CMK (cell line): ENCODE measurements around the gene MAPK4.

Experiments
- DNase-seq: peaks from one replicate; pipeline ENCODE4 v3.0.0-alpha.2; 2010; ENCODE audit warnings: low read depth

MAPK4 gene

DNA sequence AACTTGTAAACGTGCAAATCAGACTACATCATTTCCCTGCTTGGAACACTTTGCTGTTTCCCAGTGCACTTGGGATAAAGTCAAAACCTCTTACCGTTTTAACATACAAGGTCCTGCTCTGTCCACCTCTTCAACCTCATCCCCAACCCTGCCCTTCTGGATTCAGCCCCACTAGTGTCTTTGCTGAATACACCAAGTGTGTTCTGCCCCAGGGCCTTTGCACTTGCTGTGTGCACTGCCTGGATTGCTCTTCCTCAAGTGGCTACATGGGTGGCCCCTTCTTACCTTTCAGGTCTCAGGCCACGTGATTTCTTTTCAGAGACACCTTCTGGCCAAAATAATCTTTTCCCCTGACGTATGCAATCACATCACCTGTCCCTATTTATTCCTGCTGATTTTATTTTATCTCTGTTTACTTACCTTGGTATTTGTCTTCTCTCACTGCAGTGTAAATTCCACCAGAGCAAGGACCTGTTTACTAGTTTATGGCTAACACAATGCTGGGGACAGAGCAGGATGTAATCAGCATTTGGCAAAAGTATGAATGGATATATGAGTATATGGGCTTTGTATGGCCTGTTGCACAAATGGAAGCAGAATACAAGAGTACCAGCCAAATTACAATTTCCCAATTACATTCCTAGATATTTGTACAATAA lies 63.9 kb downstream of the MAPK4 start:
- DNase-seq: no peak

DNA sequence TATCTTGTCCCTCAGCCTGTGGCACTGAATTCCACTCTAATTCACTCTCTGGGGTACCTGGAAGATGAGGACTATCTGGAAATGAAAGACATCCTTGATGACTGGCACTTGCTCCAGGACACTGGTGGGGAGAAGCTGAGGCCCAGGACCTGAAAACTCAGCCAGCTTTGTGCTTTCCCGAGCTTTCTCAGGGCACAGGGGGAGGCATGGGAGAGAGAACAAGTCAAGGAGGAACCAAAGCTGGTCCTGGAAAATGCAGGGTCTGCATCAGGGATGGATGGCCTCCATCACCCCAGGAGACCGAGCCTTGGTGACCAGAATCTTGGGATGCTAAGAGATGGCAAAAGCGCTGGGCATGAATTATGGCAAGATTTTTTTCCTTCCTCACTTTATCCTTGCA lies 65.1 kb downstream of the MAPK4 start:
- no peak for DNase-seq

DNA sequence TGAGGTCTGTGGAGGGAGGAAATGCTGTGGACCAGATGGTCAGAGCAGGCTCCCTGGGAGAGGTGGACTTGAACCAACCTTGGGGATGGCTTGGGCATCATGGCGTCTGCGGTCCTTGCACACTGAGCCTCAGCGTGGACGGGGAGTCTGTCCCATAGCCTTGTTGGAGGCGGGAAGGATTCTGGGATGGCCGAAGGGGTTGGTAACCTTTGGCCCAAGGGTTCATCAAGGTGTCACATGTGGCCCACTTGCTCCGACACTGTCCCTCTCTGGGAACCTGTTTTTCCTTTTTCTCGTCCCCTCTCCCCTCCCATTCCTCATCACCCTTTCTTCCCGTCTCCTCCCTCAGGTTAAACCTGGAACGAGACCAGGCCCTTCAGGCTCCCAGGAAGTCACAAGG lies 66.4 kb downstream of the MAPK4 start:
- DNase-seq: no peak

DNA sequence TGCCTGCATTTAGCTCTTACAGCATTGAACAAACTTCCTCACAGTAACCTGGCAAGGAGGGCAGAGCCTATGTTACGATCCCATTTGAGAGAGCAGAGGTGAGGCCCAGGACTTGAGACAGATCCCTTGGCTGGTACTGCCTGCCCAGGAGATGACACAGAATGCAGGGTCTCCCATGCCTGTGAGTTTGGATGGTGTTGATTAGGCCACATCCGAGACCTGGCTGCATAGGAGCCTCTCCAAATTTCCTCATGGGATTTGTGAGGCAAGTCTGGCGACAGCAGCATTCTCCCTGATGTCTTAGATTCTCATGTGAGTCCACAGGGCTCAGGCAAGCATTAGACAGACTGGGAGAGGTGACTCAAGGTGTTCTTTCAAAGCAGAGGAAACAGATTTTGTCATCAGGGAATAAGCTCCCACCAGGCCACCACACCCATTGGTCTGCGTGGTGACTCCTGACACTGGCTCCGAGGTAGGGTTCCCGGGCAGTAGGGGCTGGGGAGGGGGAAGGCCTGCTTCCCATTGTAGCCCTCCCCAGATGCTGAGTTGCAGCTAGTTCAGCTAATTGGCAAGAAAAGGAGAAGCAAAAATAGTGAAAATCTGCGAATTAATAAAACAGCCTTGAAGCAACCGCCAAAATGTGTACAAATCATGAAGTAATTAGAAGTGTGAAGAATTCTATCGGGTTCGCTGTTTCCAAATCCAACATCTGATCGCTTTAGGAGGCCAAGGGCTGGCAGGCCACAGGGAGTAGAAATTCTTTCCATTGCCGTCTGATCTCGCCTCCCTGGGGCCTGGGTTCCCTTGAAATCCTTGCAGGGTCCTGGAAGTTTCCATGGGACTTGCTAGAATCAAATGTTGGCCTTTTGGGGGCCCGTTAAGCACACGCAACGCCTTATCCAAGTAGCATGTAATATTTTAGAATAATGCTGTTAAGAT lies 68.0 kb downstream of the MAPK4 start:
- no peak for DNase-seq

DNA sequence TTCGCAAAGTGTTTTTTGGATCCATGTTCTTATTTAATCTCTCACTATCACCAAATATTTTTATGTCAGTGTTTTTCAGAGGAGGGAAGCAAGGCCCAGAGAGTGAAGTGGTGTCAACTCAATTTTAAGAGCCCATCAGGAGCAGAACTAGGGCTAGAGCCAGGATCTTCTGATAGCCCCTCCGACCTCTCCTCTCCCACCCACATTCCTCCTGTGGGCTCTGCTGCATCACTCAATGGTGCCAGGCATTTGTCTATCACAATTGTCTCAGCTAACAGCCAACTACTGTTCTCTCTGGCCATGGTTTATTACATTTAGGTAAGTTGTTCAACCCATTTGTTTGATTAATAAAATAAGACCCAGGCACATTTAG lies 68.6 kb downstream of the MAPK4 start:
- no peak for DNase-seq

DNA sequence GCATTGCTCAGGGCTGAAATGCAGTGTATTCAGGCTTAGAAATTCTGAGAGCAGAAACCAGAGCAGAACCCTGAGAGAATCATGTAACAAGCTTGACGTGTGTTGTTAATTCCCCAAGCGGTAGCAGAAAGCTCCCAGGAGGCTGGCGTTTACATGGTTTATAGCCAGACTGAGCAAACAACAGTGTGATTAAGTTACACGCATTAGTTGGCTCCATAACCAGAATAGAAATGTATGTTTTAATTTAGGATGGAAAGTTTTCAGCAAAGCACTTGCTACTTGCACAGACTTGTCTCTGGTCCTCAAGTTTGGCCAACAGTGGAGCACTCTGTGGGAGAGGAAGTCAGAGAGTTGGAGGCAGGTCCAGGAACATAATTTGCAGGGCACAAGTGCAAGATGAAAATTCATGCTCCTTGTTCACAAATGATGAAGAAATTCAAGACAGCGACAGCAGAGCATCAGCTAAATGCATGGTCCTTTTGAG lies 69.3 kb downstream of the MAPK4 start:
- no peak for DNase-seq

DNA sequence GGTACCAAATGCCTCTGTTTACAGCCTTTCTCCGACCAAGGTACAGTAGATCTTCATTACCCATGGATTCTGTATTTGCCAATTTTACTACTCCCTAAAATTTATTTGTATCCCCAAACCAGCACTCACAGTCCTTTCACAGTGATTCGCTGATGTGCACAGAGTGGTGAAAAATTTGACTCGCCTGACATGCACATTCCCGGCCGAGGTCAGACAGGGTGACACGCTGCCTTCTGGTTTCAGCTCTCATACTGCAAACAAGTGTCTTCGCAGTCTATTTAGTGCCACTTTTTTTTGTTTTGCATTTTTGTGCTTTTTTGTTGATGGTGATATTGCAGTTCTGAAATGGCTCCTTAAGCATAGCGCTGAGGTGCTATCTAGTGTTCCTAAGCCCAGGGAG lies 71.0 kb downstream of the MAPK4 start:
- DNase-seq: no peak

DNA sequence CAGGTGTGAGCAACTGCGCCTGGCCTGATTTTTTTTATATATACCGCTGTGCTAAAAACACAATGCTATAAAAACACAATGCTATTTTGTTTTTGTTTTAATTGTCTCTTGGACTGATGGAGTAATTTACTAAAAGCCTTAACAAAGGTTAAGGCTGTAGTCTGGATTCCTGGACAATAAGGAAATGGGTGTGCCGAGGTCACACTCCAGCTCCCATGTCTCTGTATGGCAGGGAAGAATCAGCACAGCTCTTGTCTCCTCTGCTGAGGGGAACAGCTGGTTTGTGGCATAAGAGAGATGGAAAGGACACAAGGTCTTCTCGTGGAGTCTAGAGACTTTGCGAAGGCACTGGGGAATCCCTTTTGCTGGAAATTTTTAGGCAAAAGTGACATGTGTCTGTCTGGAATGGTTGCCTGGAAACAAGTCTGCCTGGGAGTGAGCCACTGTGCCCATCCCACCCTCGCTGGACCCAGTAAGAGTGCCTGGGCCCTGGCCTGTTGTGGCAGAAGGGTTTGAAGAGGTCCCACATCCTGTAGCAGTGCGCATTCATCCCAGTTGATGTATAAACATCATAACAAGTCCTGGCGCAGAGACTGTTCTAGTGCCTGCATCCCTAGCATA lies 73.1 kb downstream of the MAPK4 start:
- DNase-seq: no peak

DNA sequence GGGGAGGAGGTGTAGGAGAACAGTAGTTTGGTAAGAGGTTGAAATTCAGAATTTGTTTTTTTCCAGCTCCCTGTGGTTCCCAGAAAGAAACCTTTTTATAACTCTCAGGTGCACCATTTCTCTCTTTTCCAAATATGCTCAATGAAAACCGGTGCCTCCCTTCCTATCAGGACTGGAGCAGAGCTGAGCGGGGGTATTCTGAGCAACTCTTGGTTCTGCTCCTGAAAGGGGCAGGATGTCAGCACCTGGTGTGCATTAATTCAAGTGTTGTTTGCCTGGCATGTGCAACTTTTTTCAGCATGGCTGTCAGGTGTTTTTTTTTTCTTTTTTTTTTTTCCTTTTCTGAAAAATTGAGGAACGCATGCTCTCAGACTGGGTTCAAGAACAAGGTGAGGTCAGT lies 74.1 kb downstream of the MAPK4 start:
- DNase-seq: no peak

DNA sequence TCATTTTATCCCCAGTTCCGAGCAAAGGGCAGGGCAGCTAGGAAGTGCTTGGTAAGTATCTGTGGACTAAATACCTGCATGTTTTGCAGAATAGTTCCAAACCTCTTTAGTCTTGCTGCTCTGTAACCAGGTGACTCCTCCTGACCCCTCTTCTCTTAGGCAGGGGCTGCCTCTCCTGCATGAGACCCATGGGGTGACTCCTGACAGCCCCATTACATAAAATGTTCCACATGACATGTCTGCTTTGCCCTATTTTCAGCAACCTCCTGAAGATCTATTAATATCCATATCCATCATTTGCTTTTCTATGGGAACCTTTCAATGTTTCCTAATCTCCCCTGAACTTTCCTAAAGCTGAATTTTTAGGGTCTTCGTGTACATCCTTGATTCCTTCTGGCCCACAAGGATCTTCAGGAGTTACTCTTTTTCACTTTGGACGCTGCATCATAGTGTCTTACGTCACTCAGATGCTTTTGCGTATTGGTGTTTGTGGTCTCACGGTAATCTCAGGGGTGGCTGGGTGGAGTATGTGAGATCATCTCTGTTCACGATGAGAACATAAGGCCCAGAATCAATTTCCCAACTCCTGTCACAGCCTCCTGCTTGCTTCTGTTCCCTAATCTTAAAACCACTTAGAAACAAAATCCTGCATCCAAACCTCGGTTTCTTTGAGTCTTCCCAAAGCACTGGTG lies 76.6 kb downstream of the MAPK4 start:
- DNase-seq: no peak

DNA sequence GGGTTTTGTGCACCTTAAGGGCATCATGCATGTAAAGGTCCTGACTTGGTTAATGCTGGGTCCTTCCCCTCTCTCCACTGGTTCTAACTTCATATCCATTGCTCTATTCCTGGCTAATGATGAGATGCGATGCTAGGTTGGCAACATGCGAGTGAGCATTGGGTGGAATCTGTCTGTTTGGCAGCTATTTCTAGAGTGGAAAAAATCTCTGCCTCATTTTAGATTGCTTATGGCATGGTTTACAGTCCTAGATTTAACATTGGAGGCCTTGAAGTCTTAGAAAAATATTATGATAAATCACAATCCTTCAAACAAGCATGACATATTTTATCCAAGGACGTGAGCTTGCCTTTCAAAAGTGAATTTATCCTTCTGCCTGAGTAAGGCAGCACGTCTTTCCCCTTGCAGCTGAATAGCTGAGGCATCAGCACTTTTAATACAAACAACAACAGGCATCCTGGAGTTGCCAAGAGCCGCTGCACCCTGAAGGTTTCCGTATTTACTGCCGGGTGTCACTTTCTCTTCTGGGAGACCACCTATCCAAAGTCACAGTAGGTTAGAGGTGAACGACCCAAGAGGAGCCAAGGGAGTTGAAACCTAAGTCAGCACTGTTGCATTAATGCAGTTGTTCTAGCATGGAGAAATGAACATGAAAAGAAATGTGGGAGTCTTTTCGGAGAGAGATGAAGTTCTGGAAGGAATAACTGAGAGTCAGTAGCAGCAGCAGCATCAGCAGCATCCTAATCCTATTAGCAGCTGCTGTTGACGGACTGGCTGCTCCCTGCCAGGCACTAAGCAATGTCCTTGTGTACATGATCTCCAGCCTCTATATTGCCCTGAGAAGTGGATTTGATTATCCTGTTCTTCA lies 78.4 kb downstream of the MAPK4 start:
- DNase-seq: no peak

DNA sequence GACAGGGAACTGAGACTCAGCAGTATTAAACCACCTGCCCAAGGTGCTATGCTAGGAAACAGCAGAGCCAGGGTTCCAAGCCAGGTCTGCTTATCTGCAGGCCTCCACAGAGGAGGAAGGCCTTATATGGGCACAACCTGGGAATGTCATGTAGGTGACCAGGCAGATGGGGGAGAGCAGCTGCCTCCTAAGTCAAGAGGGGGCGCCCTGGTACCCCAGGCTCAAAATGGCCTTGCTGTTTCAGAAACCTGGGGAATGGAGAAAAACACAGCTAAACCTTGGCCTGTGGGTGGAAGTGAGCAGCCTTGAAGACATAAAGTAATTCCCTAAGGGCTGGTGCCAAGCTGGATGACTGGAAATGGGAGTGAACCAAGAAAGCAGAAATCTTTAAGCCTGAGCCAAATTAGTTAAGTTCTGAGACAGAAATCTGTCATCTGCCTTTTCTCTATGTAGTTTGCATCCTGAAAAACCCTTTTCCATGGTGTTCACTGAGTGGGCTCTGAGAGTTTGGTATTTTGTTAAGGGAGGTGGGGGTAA lies 79.1 kb downstream of the MAPK4 start:
- DNase-seq: no peak

DNA sequence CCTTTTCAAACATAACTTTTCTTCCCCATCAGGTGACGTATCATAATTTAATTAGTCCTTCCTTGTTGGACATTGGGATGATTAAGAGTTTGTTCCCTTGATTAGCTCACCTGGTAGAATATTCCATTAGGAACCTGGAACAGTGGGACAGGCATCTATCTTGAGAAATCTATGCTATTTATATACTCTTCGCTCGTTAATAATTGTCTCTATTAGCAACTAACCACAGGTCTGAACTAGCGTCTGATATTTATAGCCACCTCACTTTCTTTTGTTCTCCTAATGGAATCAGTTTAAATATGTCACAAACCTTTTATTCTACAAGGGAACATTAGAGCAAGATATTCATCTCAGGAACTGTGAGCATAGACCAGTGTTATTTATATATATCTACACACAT lies 79.8 kb downstream of the MAPK4 start:
- no peak for DNase-seq

DNA sequence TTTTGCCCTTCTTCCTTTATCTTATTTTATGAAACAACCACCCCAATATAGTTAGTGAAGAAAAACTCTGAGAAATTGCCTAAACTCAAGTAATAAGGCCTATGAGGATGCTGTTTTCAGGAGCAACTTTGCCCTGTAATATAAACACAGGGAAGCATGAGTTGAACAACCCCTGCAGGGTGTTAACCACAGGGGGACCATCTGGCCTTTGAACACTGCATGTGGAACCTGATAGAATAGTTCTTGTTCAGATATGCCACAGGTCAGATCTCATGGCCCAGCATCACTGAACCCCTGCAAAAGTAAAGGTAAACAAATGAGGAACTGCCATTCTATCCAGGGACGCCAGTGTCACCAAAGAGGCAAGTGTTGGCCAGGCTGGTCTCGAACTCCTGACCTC lies 82.6 kb downstream of the MAPK4 start:
- no peak for DNase-seq

DNA sequence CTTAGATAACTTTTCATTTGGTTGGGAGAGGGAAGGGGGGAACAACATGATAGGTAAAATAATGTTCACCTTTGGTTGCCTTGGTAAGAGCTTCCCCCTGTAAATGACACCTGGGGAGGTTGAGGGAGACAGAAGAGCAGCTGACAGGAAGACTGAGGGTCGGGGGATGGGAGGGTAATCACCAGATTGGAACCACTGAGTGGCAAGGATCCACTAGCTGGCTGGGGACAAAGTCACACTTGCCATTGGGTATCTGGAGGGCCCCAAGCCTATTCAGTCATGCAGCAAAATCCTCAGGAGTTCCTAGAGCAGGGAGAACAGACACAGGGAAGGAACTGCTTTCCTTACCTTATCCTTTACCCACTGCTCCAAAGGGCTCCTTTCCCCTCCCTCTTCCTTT lies 84.3 kb downstream of the MAPK4 start:
- no peak for DNase-seq

DNA sequence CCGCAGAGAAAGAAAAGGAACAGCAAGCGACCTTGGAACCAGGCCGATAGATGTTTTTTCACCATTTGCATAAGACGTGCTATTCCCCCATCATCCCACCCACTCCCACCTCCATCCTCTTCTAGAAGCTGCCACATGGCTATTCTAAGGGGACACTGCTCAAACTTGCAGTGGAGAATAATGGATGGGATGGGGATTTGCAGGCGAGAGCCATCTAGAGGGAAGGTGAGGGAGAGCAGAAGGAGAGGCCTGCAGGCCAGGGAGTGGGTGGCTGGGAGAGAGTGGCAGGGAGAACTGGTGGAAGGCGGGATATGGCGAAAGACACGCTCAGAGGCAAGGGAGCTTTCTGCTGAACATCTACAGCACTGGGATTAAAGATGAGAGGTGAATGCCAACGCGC lies 84.9 kb downstream of the MAPK4 start:
- DNase-seq: no peak

DNA sequence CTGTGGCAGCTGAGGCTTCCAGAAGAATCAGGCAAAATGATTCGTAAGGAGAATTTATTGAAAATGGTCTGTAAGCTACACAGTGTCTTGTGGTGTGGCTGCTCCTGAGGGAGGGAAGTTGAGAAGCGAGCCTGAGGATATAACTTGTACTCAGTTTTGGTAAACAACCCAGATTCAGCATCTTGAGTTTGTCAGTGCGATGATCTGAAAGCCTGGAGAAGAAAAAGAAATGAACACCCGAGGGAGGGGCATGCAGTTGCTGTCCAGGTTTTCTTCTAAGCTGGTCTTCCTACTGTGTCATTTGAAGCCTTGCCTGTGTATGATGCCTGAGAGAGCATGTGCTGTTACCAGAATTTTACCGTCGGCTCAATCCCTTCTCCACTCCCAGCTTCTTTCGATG lies 87.3 kb downstream of the MAPK4 start:
- no peak for DNase-seq

DNA sequence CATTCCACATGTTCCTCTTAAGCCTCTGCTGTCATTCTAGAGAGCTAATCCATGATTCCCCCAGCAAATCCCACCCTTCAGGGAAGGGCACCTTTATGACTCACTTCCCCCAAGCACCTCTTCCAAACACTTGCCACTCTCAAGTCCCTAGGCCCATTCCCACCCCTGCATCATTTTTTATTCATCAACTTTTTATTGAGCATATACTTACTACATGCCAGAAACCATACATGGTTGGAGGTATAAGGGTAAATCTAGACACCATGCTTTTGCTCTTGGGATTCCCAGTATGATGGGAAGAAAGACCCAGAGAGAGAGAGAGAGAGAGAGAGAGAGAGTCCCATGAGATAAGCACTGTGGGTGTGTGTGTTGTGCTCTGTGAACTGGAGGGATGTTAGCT lies 87.9 kb downstream of the MAPK4 start:
- DNase-seq: no peak

DNA sequence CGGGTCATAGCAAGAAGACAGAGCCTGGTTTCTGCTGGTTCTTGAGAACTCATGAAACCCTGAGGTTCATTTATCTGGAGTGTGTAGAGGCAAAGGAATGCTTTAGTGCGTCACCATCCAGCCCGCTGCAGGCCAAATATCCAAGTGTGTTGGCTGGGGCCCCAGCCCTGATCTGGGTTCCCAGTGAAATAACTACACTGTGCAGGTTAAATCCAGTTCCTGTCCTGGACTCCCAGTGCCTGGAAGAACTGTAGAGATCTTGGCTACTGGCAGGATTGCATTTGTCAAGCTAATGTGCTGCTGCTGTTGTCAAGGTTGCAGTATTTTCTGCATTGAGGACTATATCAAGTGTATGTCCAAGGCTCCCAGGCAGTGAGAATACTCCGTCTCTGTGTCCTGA lies 89.9 kb downstream of the MAPK4 start:
- DNase-seq: no peak

DNA sequence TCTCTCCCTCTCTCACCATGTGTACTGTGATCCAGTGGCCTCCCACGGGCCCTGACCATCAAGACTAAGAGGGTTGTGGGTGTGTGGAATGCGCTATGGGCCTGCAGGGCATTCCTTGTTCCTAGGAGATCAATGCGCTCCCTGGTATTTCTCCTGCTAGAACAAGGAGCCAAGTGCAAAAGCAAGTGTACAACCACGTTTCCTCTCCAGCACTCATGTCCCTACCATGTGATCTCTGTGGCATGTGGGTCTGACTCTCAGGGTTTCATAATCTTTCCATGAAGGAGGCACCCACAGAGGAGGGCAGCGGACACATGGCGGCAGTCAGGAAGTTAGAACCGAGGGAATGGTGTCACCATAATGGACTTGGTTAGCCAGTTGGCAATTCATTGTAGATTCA lies 91.4 kb downstream of the MAPK4 start:
- no peak for DNase-seq

DNA sequence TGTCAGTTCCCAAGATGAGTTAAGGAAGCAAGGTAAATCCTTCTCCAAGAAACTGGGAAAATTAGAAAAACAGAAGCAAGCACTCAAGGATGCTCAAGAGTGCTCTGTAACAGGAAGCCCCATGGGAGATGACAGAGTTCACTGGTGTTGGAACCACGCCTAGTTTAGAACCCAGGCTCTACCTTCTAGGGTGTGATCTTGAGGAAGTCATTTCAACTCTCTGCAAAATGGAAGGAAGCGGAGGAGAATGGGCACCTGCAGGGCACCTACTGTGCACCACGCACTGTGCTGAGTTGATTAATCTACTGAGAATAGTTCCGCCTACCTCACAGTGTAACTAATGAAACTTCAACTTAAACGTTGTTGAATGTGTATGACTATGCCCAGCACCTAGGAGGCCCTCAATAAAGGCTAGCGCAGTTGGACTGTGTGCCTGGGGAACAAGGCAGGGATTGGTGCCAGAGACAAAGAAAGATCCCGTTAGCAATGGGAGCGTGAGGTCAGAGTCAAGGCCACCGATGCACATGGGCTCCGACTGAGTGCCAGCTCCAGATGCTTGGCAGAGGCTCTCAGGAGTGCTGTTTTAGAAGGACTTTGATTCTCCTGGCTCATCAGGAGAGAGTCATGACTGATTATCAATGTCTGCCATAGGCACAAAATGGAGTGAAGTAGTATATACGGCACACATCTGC lies 93.7 kb downstream of the MAPK4 start:
- no peak for DNase-seq
